22Rv1 (cell line): ENCODE measurements around the gene ITPR1.

Source experiments
- CTCF ChIP-seq: fragments of 450-650 bp; IDR thresholded peaks from 2 replicates; pipeline ENCODE4 v1.5.1; 2017; ENCODE audit warnings: mild to moderate bottlenecking
- ZFX ChIP-seq: fragments of 450-650 bp; IDR thresholded peaks from 2 replicates; pipeline ENCODE4 v1.6.1; 2017; ENCODE audit warnings: antibody characterized with exemption, borderline replicate concordance

- TF ChIP-seq CTCF, result no peak
- no peak for TF ChIP-seq ZFX
Observed at GRCh38 chr3:4823385-4823784, 330.2 kb downstream of the ITPR1 start.
